ENCODE measurements around the gene SNX19. TPM values are rescaled to one million over a fixed set of nuclear protein-coding genes. Genes with fewer than 3 reads are reported as not detected.

The SNX19 gene
- total RNA-seq, 1 experiment from 2014 or later, result 28.7 TPM

DNA sequence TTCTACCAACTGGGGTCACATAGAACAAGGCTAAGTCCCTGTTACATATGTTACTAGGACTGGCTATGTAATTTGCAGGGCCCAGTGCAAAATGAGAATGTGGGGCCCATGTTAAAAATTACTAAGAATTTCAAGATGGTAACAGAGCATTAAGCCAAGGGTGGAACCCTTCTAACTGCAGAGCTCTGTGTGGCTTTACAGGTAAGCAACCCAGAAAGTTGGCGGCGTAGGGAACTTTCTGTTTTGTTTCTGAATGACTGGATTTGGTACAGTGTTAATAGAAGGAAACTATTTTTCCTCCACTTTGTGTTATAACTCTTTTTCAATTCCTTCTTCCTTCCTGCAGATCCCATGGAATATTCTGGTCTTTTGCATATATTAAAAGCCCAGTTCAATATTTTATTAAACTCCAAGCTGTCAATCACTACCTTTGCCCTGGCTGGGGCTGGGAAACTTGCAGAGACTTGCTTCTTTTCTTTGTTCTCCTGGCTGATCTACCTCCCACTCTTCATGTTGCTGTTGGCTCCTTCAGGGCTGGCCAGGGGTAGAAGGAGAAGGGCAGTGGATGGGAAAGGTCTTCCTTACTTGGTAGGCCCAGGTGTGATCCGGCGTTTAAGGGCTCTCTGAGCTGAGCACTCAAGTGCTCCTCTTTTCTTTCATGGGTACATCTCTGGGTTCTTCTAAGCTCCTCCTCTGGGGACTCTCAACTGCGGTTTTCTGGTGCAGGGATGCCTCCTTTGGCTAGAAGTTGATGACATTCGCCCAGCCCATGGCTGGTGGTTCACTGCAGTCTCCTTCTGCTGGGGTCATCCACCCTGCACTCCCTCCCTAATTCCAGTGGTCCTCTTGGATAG, 67.7 kb downstream of the SNX19 start:
- no peak for DNase-seq (ENCODE audit: extremely low read depth, low read depth)

GRCh38 chr11:130847517-130847916, 68.8 kb downstream of the SNX19 start:
- peak; percentile 41 for DNase-seq (ENCODE audit: extremely low read depth, low read depth)

DNA sequence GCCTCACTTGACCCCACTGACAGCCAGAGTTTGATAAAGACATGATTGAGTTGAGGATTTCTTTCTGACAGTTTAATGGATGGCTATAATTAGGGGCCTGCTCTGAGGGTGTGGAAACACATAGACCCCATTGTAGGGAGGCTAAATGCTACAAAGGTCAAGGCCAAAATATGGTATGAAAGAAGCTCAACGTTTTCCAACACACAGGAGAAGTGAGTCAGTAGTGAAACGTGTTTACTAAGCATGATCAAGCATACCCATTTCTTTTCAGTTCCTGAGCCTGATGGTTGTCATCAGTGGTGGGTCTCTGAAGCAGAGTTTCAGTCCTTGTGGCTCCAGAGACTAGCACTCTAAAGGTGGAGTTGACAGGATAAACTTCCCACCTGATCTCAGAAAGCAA, 69.7 kb downstream of the SNX19 start:
- no peak for DNase-seq (ENCODE audit: extremely low read depth, low read depth)

- no peak for DNase-seq (ENCODE audit: extremely low read depth, low read depth)
Measured at GRCh38 chr11:130842001-130842400, 74.3 kb downstream of the SNX19 start.

GRCh38 chr11:130840679-130841078, 75.6 kb downstream of the SNX19 start:
- no peak for DNase-seq (ENCODE audit: extremely low read depth, low read depth)

DNA sequence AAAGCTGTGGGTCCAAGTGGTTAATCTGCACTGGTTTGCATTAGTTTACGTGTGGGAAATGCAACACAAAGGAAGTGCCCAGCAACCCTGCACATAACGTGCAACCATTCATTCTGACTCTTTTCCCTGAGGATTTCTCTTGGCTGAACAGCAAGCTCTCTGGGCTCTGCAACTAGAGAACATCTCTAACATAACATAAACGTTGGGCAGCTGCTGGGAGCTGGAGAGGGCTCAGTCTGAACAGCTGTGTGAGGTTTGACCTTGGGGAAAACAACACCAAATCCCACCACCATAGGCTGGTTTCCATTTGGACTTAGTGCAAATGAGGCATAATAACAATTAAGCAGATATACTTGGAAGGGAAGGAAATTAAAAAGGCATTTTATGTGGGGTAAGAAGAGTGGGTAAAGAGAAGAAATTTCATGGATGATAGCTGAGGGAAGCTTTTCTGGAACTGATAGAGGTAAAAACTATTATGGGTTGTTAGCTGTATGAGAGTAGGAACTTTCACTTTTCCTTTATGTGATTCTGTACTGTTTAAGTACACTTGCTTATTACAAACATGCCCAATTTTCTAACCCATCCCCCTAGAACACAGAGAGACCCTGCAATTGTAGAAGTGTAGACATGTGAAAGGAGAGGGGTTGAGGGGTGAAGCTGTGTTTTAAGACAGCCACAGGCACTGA, 76.2 kb downstream of the SNX19 start:
- no peak for DNase-seq (ENCODE audit: extremely low read depth, low read depth)

DNA sequence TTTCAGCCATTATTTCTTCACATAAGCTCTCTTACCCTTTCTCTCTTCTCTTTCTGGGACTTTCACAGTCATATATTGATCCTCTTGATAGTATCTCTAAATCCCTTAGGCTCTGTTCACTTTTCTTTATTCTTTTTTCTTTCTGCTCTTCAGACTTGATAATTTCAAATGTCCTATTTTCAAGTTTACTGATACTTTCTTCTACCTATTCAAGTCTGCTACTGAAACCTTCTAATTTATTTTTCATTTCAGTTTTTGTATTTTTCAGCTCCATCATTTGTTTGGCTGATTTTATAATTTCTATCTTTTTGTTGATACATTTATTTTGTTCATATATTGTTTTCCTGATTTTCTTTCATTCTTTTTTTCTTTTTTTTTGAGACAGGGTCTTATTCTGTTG, 79.1 kb downstream of the SNX19 start:
- no peak for DNase-seq (ENCODE audit: extremely low read depth, low read depth)

DNA sequence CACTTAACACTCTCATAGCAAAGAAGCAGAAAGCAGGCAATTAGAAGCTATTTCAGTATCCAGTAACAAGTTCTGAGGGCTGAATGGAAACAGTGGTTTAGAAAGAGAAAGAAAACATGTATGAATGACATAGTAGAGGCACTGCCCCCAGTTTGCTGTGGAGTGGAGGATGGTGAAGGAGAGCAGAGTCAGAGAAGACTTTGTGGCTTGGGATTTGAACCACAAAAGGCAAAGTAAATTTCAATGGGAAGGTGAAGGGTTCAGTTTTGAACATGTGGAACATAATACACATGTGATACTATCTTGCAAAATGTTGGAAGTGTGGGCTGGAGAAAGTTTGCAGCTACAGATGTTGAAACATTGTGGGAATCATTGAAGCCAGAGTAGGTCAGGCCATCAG, 81.4 kb downstream of the SNX19 start:
- DNase-seq (ENCODE audit: extremely low read depth, low read depth), result no peak

GRCh38 chr11:130832566-130833425, 83.5 kb downstream of the SNX19 start:
- no peak for DNase-seq (ENCODE audit: extremely low read depth, low read depth)

DNA sequence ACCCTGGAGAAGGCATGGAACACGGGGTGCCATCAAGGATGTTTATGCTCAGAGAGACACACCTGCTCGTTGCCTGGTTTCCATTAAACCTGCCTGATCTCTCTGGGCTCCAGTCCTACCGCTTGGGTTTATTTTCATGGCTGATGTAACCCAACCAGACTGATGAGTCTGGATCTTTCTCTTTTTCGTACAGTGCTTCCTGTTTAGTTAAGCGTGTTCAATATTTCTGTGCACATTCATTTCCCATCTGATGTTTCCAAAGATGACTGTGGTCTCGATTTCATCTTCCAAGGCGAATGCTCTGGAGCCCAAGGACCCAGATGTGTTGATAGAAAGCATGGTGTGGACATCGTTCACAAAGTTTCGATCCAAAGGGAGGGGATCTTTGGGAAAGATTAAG, 84.3 kb downstream of the SNX19 start:
- no peak for DNase-seq (ENCODE audit: extremely low read depth, low read depth)

DNA sequence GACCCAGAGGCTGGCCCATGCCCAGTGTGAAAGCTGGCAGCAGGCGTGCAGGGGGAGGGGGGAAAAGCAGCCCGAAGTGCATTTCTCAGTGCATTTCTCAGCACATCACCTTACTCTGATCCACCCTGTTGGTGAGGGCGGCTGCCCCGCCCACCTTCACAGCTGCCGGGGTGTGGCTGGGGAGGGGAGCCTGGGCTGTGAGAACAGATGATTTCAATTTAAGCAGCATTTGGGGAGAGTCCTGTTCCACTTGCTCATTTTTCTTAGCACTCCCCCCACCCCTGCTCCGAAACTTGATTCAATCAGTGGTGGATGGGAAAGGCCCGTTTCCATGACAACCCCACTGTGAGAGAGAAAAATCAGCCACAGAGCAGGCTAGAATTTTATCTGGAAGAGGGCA, 84.8 kb downstream of the SNX19 start:
- DNase-seq (ENCODE audit: extremely low read depth, low read depth), result no peak

DNA sequence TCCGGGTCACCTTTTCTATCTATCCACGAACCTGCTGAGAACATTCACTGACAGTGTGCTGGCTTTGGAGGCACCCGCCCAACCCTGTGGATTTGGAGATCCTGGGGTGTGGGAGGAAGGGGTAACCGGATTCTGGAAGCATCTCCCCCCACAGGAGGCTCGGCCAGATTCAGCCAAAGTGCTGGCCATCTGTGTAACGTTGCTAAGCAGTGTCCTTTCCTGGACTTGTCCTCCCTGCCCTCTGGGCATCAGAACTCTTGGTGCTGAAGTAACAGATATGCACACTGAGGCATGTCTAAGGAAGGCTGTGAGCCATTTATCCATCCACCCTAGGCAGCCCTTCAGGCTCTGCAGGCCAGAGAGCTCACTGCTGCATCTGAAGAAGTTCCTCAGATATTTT, 85.7 kb downstream of the SNX19 start:
- no peak for DNase-seq (ENCODE audit: extremely low read depth, low read depth)

DNA sequence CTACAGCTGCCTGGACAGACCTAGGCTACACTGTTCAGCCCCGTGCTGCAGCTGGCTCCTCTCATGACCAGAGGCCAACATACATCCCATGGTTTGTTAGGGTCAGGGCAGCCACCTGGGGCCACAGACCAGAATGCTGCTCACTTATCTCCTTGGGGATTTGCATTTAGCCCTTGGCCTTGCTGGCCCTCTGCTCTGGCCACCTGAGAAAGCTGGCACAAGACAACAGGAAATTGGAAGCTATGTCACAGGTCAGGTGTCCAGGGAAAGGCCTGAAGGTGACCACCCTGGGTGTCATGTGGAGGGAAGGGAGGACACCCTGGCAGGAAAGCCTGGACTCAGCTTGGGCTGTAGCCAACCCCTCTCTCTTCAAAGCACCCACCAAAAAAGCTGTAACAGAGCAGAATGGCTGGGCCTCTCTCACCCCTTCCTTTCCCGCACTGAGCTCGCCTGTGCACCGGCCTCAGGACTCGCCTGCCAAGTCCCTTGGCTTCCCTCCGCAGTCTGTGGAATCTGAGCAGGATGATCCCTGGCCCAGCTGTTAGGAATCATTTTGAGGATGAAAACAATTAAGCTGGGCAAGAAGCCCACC, 86.3 kb downstream of the SNX19 start:
- DNase-seq (ENCODE audit: extremely low read depth, low read depth), result no peak

GRCh38 chr11:130828741-130829140, 87.5 kb downstream of the SNX19 start:
- DNase-seq (ENCODE audit: extremely low read depth, low read depth), result no peak

- peak; percentile 4 for DNase-seq (ENCODE audit: extremely low read depth, low read depth)
Measured at GRCh38 chr11:130827451-130828377, 88.6 kb downstream of the SNX19 start.

DNA sequence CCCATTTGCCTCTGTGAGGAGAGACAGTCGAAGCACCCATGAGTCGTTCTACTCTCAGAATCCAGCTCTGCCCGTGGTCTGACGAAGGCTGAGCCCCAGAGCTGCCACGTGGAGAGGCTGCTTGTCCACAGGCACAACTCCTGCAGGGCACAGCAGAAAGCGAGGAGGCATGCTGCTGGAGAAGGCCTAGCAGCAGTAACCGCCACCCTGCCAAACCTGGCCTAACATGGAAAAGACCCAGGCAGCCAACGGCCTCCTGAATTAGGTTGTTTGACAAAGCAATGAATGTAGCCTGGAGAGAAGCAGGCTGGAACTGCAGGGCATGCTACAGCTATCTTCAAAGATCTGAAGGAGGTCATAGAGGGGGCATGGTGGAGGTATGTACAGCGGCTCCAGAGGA, 89.7 kb downstream of the SNX19 start:
- DNase-seq (ENCODE audit: extremely low read depth, low read depth), result no peak

- DNase-seq (ENCODE audit: extremely low read depth, low read depth), result no peak
Measured at GRCh38 chr11:130825983-130826382, 90.3 kb downstream of the SNX19 start.

DNA sequence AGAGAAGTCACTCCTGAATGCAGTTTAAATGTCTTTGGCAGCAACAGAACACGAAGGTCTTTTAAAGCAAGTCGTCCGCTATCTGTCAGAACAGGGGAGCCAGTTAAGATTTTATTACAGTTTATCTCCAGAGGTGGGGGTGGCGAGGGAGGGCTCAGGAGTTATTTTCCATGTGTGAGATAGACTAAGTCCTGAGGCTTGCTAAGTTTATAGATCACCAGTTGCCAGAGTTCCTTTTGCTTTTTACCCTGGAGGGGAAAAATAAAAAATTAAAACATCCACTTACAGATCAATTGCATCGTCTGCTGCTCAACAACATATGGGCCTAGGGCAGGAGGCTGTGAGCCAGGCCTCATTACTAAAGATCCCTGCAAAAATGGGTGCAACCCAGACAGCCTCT, 90.7 kb downstream of the SNX19 start:
- DNase-seq (ENCODE audit: extremely low read depth, low read depth), result no peak
